Upper lobe of left lung (tissue), 4 donors: Measurements from ENCODE around the gene CACFD1.

Source experiments
- CTCF ChIP-seq, 6 experiments: fragments of 450-650 bp in 4 of 6; fragments of 200-600 bp in 2 of 6; sonication (generic) in 2 of 6; IDR thresholded peaks; one replicate each; pipeline ENCODE4 v1.5.1; 2016 to 2019; ENCODE audit warnings: antibody characterized with exemption in 6 of 6
- EP300 ChIP-seq, 4 donors: sonication (generic); formaldehyde crosslinking; IDR thresholded peaks; one replicate each; pipeline ENCODE4 v1.5.1; 2017; ENCODE audit warnings: antibody characterized with exemption in 4 of 4, control low read depth in 2 of 4
- POLR2A ChIP-seq, 4 donors: fragments of 450-650 bp; IDR thresholded peaks; one replicate each; pipeline ENCODE4 v1.5.1; 2016 to 2017; ENCODE audit warnings: antibody characterized with exemption in 4 of 4, mild to moderate bottlenecking in 2 of 4
- POLR2AphosphoS5 ChIP-seq, 2 donors: sonication (generic); formaldehyde crosslinking; IDR thresholded peaks; one replicate each; pipeline ENCODE4 v1.5.1; 2017; ENCODE audit warnings: antibody characterized with exemption in 2 of 2

DNA sequence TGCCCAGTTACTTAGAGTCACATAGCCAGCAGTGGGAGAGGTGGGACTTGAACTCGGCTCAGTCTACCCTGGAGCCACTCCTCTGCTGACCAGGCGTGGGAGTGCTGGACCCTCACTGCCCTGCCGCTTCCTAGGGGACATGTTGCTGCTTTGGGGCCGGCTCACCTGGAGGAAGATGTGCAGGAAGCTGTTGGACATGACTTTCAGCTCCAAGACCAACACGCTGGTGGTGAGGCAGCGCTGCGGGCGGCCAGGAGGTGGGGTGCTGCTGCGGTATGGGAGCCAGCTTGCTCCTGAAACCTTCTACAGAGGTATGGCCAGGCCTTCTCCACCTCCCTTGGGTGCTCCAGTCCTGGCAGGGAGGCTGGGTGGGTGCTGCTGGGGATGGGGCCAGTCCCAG, 3.4 kb upstream of the CACFD1 start:
- TF ChIP-seq CTCF (IDR thresholded peaks at IDR 0.05) (no peak), POLR2A (IDR thresholded peaks at IDR 0.05) (no peak), EP300 (IDR thresholded peaks at IDR 0.05) (no peak), POLR2AphosphoS5 (IDR thresholded peaks at IDR 0.05) (no peak)
